A172 (cell line): ENCODE data around the gene SLC9A3. TPM values are rescaled to one million over a fixed set of nuclear protein-coding genes. Genes with fewer than 3 reads are reported as not detected.
"Not testable (repeated sequence)": the region's sequence is repeated elsewhere in the genome, so short reads cannot be mapped to it uniquely, and the experiment has no call there.

ENCODE experiments used
- DNase-seq: peaks from one replicate; pipeline ENCODE4 v3.0.0-alpha.2; 2015; ENCODE audit warnings: low spot score
- total RNA-seq: library from RNA; depleted of rRNA; stranded (reverse); fragments of >200 nt; shearing (Covaris generic); gene quantifications from 2 replicates; pipeline ENCODE4 v1.2.3, GENCODE V29; 2014

SLC9A3 gene
- total RNA-seq, 1 experiment from 2014 or later = 4.7 TPM

GRCh38 chr5:490116-491106, 33.8 kb downstream of the SLC9A3 start:
- DNase-seq = no peak

- no peak for DNase-seq
Observed at GRCh38 chr5:489689-490080, 34.6 kb downstream of the SLC9A3 start.

- DNase-seq = no peak
Observed at GRCh38 chr5:488744-489688, 35.2 kb downstream of the SLC9A3 start.

- no peak for DNase-seq
Observed at GRCh38 chr5:488241-488640, 36.0 kb downstream of the SLC9A3 start.

- DNase-seq = not testable (repeated sequence)
Observed at GRCh38 chr5:486597-486996, 37.7 kb downstream of the SLC9A3 start.

GRCh38 chr5:485946-486491, 38.2 kb downstream of the SLC9A3 start:
- no peak for DNase-seq

- no peak for DNase-seq
Observed at GRCh38 chr5:485113-485945, 38.9 kb downstream of the SLC9A3 start.

GRCh38 chr5:484556-484955, 39.7 kb downstream of the SLC9A3 start:
- no peak for DNase-seq

- DNase-seq = no peak
Observed at GRCh38 chr5:483434-484140, 40.7 kb downstream of the SLC9A3 start.

- no peak for DNase-seq
Observed at GRCh38 chr5:483011-483410, 41.2 kb downstream of the SLC9A3 start.

GRCh38 chr5:482506-482905, 41.7 kb downstream of the SLC9A3 start:
- DNase-seq = no peak

- DNase-seq = no peak
Observed at GRCh38 chr5:482021-482420, 42.2 kb downstream of the SLC9A3 start.

GRCh38 chr5:481347-481746, 42.9 kb downstream of the SLC9A3 start:
- DNase-seq = no peak

- no peak for DNase-seq
Observed at GRCh38 chr5:479566-480319, 44.5 kb downstream of the SLC9A3 start.

- no peak for DNase-seq
Observed at GRCh38 chr5:478982-479535, 45.2 kb downstream of the SLC9A3 start.

GRCh38 chr5:478369-478981, 45.8 kb downstream of the SLC9A3 start:
- DNase-seq = no peak

GRCh38 chr5:477871-478270, 46.4 kb downstream of the SLC9A3 start:
- no peak for DNase-seq

GRCh38 chr5:477247-477646, 47.0 kb downstream of the SLC9A3 start:
- DNase-seq = no peak

- no peak for DNase-seq
Observed at GRCh38 chr5:476814-477175, 47.5 kb downstream of the SLC9A3 start.
